ENCODE measurements around the gene TUBB2A.

DNA sequence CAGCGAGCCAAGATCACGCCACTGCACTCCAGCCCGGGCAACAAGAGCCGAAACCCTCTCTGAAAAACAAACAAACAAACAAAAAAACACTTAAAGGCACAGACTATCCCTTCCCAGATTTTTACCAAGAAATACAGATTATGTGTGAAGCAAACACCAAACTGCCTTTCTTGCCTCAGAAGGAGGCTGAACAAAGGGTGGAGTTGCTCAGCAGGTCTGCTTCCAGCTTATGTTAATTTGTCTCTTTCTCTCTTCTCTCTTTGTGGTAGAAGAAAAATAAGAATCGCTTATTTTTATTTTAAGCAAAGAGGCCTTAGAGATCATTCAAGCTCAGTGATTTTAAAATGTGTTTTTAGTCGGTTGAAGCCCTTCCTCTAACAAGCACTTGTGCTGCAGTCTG is 14.2 kb downstream of the TUBB2A start:
- TF ChIP-seq, protein P1, sequence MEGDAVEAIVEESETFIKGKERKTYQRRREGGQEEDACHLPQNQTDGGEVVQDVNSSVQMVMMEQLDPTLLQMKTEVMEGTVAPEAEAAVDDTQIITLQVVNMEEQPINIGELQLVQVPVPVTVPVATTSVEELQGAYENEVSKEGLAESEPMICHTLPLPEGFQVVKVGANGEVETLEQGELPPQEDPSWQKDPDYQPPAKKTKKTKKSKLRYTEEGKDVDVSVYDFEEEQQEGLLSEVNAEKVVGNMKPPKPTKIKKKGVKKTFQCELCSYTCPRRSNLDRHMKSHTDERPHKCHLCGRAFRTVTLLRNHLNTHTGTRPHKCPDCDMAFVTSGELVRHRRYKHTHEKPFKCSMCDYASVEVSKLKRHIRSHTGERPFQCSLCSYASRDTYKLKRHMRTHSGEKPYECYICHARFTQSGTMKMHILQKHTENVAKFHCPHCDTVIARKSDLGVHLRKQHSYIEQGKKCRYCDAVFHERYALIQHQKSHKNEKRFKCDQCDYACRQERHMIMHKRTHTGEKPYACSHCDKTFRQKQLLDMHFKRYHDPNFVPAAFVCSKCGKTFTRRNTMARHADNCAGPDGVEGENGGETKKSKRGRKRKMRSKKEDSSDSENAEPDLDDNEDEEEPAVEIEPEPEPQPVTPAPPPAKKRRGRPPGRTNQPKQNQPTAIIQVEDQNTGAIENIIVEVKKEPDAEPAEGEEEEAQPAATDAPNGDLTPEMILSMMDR (IDR thresholded peaks at IDR 0.05) = no peak
- no peak for TF ChIP-seq POLR2A (IDR thresholded peaks at IDR 0.05)

Measured in esophagus squamous epithelium (tissue), 4 donors.